Measurements from ENCODE around the gene ZNRF1.
"Not testable (repeated sequence)": the region's sequence is repeated elsewhere in the genome, so short reads cannot be mapped to it uniquely, and the experiment has no call there.

The ZNRF1 gene

DNA sequence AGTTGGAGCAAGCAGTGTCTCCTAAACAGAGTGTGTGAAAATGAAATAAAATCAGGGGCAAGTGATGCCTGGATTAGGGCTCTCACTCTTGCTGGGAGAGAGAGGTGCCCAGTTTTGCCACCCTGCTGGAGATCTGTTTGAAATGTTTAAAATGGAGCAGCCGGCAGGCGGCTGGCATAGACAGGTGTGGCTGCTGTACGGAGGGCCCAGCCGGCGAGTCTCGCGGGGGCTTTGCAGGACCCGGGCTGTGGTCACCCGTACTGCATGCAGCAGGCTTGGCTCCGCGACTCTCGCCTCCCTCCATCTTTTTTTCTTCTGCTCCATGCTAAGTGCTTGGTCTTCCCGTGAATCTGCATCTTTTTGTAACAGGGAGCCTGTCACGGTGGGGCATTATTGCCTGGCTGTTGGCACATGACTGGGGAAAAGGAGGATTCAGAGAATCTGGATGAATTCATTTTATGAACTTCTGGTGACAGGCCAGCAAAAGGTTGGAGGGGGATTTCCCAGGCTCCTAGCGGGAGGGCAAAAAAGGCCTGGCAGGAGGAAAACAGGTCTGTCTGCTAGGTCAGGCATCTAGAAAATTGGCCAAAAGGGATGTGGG lies 1.8 kb downstream of the ZNRF1 start:
- in situ Hi-C loops (cut with MboI; ENCODE audit: low sequenced_read_pairs): no loop called here

DNA sequence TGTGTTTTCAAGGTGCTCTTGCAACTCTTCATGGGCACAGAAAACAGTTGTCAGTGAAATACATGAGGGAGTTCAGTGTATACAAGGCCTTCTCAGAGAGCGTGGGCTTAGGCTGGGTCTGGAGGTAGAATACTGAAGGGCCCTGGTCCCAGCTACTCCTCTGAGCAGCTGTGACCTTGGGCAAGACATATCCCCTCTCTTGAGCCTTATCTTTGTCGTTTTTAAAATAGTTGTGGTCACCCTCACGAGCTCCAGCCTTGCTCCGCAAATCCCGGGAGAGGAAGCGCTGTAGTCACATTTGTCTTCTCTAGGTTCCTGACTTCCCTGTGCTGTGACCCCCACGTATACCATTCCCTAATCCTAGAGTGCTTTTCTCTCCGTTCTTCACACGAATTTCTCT lies 3.6 kb downstream of the ZNRF1 start:
- in situ Hi-C loops (cut with MboI; ENCODE audit: low sequenced_read_pairs): no loop called here

DNA sequence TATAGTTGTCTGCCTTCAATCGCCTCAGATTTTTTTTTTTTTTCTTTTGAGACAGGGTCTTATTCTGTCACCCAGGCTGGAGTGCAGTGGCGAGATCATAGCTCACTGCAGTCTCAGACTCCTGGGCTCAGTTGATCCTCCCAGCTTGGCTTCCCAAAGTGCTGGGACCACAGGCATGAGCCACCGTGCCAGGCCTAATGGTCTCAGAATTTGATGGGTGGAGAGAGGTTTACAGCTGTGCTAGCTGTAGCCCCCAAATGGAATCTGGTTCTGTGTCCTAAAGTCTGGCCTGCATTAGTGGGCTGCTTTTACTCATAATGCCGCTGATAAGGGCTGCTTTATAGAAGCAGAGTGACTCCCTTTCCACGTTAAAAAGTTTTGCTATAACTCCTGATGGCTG lies 5.1 kb downstream of the ZNRF1 start:
- in situ Hi-C loops (cut with MboI; ENCODE audit: low sequenced_read_pairs): no loop called here

DNA sequence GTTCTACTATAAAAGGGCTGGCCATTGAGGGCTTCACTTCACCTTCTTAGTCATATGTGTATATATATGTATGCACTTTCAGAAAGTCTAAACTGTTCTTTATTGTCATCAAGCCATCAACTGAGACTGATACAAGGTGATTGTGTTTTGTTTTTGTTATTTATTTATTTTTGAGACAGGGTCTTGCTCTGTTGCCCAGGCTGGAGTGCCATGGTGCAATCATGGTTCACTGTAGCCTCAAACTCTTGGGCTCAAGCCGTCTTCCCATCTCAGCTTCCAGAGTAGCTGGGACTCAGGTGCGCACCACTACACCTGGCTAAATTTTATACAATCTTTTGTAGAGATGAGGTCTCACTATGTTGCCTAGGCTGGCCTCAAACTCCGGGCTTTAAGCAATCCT lies 5.6 kb downstream of the ZNRF1 start:
- in situ Hi-C loops (cut with MboI; ENCODE audit: low sequenced_read_pairs): no loop called here

DNA sequence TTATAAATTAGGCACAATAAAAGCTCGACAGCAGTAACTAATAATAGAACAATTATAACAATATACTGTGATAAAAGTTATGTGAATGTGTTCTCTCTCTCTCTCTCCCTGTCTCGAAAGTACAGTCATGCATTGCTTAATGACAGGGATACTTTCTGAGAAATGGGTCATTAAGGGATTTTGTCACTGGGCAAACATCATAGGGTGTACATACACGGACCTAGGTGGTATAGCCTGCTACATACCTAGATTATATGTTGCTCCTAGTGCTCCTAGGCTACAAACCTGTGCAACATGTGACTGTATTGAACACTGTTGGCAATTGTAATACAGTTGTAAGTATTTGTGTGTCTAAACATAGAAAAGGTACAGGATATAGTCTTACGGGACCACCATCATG lies 6.9 kb downstream of the ZNRF1 start:
- in situ Hi-C loops (cut with MboI; ENCODE audit: low sequenced_read_pairs): no loop called here

DNA sequence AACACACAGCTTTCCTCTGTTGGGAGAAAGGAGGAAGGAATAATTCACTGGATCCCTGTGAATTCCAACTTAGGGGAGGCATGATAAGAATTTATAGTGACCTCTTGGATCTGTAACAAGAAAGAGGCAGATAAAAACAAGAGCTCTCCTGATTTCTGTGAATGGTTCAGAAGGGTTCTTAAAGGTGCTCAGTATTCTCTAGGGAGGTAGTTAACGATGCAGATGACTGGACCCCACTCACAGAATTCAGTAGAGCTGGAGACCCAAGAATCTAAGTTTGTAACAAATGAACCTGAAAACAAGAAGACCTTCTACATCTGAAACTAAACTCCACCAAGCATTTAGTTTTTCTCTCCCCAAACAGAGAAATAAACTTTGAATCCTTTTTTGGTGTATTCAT lies 8.6 kb downstream of the ZNRF1 start:
- in situ Hi-C loops (cut with MboI; ENCODE audit: low sequenced_read_pairs): no loop called here

DNA sequence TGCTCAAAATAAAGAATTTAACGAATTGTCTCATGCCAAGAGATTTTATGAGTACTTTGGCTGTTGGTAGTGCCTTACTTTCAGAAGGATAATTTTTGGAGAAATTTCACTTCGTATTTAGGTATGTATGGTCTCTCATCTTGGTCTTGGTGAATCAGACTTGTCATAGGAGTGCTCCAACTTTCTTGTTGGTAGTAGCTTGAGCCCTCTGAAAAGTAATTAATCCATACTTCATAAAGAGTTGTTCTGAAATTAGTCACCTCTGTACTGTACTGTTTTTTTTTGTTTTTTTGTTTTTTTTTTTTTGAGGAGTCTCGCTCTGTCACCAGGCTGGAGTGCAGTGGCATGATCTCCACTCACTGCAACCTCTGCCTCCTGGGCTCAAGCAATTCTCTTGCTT lies 11.6 kb downstream of the ZNRF1 start:
- in situ Hi-C loops (cut with MboI; ENCODE audit: low sequenced_read_pairs): no loop called here

DNA sequence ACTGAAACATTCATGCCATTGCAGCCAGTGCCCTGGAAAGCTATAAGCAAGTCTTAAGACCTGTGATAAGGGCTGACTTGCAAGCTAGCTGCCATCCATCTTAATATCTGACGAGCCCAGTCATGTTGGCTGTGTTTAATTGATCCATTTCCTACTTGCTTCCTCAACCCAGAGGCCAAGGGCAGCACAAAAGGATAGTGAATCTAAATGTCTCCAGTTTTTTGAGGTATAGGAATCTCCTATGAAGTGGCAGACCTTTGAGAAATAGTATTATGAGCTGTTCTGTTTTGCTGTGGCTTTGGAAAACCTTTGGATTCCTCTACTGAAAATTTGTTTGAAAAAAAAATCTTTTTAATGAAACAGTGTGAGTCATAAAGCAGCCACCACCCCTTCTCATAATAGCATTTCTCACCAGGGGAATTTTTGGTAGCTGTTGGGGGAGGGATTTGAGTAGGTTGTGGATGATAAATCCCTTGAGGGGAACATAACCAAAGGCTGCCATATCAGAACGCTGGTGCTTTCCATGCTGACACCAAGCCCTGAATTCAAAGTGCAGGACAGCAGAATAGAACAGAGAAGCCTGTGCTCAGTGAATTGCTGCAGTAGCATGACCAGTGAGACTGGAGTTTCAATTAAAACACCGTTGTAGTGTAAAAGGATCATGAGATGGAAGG lies 12.9 kb downstream of the ZNRF1 start:
- in situ Hi-C loops (cut with MboI; ENCODE audit: low sequenced_read_pairs): no loop called here

DNA sequence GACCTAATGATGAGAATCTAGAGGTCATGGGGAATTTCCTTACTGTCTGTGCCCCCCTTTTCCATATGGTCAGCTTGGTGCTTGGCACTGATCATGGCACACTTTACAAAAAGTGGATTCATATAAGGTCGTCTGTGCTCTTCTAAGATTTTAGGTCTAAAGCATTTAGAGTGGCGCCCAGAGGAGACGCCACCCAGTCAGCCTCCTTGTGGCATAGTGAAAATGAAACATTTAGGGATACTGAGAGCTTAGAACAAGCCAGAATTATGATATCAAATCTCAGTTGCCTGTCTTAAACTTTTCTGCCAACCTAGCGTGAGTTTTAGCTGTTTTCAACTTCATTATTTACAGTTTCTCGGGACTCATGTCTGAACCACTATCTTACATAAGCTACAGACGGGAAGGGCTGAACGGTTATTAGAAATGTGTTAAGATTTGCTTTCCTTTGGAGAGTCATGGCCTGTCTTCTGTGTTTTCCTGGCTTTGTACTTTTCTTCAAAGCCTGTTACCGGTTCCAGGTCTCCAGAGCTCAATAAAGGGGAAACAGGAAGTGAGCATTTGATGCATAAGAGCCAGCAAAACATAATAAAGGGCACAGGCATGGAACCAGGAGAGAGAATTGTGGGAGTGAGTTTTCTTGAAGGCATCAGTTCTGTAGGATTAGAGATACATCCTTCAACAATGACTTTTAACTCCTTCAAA lies 13.7 kb downstream of the ZNRF1 start:
- in situ Hi-C loops (cut with MboI; ENCODE audit: low sequenced_read_pairs): no loop called here

DNA sequence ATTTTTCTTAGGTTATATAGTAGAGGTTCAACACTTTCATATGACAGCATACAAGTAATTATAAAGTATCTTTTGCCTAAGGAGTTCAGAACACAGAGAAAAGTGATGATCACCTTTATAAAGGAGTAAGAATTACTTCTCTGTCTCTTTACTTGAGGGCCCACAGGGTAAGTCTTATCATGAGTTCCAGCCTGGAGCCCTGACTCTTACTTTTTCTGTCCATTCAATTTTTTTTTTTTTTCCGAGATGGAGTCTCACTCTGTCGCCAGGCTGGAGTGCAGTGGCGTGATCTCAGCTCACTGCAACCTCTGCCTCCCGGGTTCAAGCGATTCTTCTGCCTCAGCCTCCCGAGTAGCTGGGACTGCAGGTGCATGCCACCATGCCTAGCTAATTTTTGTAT lies 14.3 kb downstream of the ZNRF1 start:
- in situ Hi-C loops (cut with MboI; ENCODE audit: low sequenced_read_pairs): not testable (repeated sequence)

DNA sequence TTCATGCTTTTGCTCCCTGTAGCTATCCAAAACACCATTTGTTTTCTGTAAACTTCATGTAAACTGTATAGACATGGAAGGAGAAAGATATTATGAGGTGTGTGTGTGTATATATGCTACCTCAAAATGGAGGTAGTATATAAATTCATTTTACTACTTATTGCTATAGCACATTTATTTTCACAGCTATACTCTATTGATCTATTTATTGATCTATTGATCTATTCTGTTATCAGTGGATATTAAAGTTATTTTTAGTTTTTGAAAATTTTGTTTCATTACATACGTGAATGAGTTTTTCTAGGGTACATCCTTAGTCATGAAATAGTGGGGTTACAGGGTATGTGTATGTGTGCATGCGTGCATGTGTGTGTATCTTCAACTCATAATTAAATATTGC lies 15.5 kb downstream of the ZNRF1 start:
- in situ Hi-C loops (cut with MboI; ENCODE audit: low sequenced_read_pairs): no loop called here

DNA sequence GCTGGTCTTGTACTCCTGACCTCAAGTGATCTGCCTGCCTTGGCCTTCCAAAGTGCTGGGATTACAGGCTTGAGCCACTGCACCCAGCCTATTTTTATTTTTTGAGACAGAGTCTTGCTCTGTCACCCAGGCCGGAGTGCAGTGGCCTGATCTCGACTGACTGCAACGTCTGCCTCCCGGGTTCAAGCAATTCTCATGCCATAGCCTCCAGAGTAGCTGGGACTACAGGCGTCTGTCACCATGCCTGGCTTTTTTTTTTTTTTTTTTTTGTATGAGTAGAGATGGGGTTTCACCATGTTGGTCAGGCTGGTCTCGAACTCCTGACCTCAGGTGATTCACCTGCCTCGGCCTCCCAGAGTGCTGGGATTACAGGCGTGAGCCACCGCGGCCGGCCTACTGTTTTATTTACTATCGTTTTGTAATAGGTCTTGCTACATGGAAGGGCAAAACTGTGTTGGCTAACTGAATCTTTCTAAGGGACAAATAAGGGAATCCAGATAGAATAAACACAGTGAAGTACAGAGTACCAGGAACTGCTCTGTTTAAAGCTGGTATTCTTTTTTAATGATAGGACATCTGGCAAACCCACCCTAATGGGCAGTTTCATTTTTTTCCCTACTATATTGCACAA lies 17.7 kb downstream of the ZNRF1 start:
- in situ Hi-C loops (cut with MboI; ENCODE audit: low sequenced_read_pairs): not testable (repeated sequence)

DNA sequence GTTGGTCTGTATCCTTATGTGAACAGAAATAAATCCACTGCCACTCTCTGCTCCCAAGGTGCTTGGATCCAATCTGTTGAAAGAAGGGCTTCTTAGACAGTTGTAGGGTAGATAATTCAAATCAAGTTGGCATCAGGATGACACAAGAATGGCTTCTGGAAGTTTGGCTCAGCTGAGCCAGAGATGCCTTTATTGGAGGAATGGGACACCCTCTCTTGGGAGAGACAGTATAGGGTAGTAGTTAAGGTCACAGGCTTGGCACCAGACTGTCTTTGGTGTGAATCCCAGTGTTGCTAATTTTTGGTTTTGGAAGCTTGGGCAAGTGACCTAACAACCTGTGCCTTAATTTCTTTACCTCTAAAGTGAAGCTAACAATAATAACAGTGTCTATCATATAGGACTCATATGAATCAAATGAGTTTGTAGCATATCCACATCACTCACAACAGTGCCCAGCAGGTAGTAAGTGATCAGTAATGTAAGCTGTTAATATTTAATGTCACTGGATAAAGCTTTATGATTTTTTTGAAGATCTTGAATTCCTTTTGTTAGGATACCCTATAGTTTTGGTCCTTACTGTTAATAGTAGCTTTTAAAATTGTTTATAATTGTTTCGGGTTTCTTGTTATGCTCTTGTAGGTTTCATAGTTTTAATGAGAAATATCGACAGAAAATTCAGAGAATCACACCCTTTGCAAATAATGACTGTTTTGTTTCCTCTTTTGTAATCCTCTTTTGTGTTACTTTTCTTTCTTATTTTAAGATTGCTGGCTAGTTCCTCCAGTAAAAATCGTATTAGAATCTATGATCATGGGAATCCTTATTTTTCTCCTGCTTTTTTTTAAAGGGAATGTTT lies 19.1 kb downstream of the ZNRF1 start:
- in situ Hi-C loops (cut with MboI; ENCODE audit: low sequenced_read_pairs): no loop called here

DNA sequence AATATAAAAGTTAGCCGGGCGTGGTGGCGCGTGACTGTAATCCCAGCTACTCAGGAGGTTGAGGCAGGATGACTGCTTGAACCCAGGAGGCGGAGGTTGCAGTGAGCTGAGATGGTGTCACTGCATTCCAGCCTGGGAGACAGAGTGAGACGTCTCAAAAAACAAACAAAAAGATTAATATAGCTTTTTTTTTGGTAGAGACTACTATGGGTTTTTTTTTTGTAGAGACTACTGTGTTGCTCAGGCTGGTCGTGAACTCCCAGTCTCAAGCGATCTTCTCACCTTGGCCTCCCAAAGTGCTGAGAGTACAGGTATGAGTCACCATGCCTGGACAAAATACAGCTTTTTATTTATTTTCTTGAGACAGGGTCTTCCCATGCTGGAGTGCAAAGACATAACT lies 20.2 kb downstream of the ZNRF1 start:
- in situ Hi-C loops (cut with MboI; ENCODE audit: low sequenced_read_pairs): no loop called here

DNA sequence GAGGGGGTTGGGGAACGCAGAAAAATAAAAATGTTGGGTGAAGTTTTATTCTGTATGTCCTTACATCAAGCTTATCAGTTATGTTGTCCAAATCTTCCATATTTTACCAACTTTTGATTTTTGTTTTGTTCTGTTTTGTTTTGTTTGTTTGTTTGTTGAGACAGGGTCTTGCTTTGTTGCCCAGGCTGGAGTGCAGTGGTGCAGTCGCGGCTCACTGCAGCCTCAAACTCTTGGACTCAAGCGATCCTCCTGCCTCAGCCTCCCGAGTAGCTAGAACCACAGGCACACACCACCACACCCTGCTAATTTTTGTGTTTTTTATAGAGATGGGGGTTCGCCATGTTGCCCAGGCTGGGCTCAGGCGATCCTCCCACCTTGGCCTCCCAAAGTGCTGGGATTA lies 20.8 kb downstream of the ZNRF1 start:
- in situ Hi-C loops (cut with MboI; ENCODE audit: low sequenced_read_pairs): no loop called here

DNA sequence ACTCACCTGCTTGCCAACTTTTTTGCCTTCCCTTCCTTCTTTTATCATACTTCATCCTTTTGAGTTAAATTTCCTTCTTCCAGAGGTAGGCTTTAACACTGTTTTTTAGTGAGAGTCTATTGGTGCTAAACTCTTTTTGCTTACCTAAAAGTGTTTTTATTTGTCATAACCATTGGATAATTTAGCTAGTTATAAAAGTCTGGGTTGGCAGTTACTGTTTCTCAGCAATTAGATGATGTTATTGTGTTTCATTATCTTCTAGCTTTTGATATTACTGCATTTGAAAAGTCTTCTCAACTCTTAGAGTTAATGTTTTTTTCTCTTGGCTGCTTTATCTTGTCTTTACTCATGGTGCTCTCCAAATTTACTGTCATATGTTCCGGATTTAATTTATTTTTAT lies 22.6 kb downstream of the ZNRF1 start:
- in situ Hi-C loops (cut with MboI; ENCODE audit: low sequenced_read_pairs): no loop called here

DNA sequence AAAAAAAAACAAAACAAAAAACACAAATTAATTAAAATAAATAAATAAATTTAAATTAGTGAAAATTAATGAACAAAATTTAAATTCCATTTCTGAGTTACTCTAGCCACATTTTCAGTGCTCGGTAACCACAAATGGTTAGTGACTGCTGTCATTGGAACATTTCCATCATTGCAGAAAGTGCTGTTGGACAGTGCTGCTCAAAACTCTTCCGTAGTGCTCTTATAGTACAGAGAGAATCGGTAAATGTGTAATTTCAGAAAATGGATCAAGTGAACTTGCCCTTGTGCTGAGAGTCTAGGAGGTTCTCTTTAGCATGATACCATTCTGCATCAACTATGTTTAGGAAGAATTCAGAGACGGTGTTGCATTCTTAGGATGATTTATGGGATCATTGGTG lies 23.7 kb downstream of the ZNRF1 start:
- in situ Hi-C loops (cut with MboI; ENCODE audit: low sequenced_read_pairs): no loop called here

DNA sequence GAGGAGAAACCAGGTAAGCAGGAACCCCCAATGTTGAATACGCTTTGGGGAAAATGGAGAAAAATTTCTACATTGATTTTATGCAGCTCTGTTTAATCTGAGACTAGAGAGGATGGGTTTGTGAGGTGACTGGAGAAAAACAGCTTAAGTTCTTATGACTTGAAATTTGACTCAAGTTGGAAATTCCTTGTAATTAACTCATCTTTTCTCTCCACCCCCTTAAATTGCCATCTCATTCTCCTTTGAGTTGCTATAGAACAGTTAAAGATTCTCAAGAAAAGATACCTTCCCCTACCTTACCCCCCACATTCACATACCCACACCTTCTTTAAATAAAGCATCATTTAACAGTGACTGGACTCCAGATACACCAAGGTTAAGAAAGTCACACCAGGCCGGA lies 24.2 kb downstream of the ZNRF1 start:
- in situ Hi-C loops (cut with MboI; ENCODE audit: low sequenced_read_pairs): no loop called here

DNA sequence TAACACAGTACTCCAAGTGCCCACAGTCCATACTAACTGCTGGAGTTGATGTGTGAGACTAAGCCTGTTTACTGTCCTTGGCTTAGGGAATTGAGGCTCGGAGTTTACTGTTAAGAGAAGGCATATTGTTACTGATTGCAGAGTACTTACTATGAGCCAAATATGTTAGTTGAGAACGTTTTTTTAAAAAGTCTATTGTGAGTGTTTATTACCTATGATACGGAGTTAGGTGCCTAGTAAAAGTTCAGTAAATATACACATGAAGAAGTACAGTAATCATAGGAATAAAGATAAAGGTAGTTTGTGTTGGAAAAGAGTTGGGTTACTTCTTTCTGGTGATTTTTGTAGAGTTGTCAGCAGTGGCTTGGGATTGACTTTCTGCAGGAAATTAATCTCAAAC lies 25.4 kb downstream of the ZNRF1 start:
- in situ Hi-C loops (cut with MboI; ENCODE audit: low sequenced_read_pairs): no loop called here

DNA sequence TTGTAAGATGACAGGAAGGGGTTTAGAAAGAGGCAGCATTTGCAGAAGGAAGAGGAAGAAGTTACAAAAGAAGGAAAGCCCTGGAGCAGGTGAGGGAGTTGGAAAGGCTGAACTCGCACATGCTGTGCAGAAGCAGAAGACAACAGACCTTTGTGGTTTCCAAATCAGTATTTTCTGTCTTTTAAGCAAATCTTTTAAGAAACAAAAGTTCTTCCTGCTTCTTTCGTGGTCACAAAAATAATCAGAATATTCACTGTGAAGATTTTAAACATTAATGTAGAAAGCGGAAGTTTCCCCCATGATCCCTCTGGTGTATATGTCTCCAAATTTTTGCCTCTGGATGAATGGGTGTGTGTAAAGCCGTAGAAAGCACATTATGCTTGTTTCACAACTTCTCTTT lies 25.8 kb downstream of the ZNRF1 start:
- in situ Hi-C loops (cut with MboI; ENCODE audit: low sequenced_read_pairs): no loop called here

DNA sequence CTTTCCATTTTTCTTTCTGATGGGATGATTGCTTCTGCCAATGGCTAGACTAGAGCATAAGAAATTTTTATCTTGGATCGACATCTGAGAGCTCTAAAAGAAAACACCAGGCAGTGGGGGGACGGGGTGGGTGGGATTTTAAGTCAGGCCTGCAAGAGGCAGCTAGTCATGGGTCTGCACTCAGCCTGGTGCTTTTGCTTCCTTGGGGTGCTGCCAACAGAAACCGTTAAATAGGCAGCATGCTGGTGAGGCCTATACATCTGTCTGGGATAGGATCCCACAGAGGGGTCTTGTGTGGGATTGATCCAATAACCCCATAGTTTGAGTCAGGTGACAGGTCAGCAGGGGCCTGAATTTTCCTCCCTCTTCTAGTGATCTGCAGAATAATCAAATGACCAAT lies 26.9 kb downstream of the ZNRF1 start:
- in situ Hi-C loops (cut with MboI; ENCODE audit: low sequenced_read_pairs): no loop called here
